Aorta (tissue), 5 donors: ENCODE results near the gene CIT. TPM values are rescaled to one million over a fixed set of nuclear protein-coding genes. Genes with fewer than 3 reads are reported as not detected.
A peak's percentile ranks its signal among the peaks of the same experiment; 100 is the strongest.

Experiments used
- ATAC-seq: fragments of 200-7000 bp; cut with Tn5 transposase; one replicate; pipeline ENCODE4 v1.9.1; 2022; ENCODE audit warnings: moderate library complexity; ENCODE audit not compliant: low FRiP score
- DNase-seq, 2 donors: peaks; one replicate each; pipeline ENCODE4 v3.0.0-alpha.2; 2020
- H3K27ac ChIP-seq, 2 donors: one replicate each; pipeline ENCODE4 v1.5.1; 2013; ENCODE audit warnings: low read length in 2 of 2, mild to moderate bottlenecking in 2 of 2, moderate library complexity in 2 of 2, control low read depth in 1 of 2, inconsistent platforms in 1 of 2, low read depth in 1 of 2
- H3K27me3 ChIP-seq, 2 donors: one replicate each; pipeline ENCODE4 v1.6.1; 2013; ENCODE audit warnings: control low read depth in 1 of 2, low read length in 1 of 2, mild to moderate bottlenecking in 1 of 2, moderate library complexity in 1 of 2; ENCODE audit not compliant: insufficient read depth in 2 of 2, control insufficient read depth in 1 of 2
- H3K36me3 ChIP-seq, 2 donors: one replicate each; pipeline ENCODE4 v1.6.1; 2013; ENCODE audit warnings: control low read depth in 1 of 2, low read length in 1 of 2, mild to moderate bottlenecking in 1 of 2; ENCODE audit not compliant: insufficient read depth in 2 of 2, control insufficient read depth in 1 of 2
- H3K4me1 ChIP-seq, 2 donors: one replicate each; pipeline ENCODE4 v1.6.1; 2013; ENCODE audit warnings: low read length in 2 of 2, control low read depth in 1 of 2, mild to moderate bottlenecking in 1 of 2, moderate library complexity in 1 of 2; ENCODE audit not compliant: insufficient read depth in 2 of 2, control insufficient read depth in 1 of 2
- H3K4me3 ChIP-seq, 2 donors: one replicate each; pipeline ENCODE4 v1.5.1; 2013; ENCODE audit warnings: low read length in 2 of 2, control low read depth in 1 of 2, mild to moderate bottlenecking in 1 of 2
- H3K9me3 ChIP-seq: one replicate; pipeline ENCODE4 v1.6.1; 2013; ENCODE audit warnings: mild to moderate bottlenecking, low read length; ENCODE audit not compliant: control insufficient read depth
- WGBS, 2 donors: extraction: QIAGEN DNeasy Blood & Tissue Kit; methylation state at CpG; one replicate each; pipeline ENCODE4 v1.1.7; 2013; 5-methylcytosine and 5-hydroxymethylcytosine counted together
- intact Hi-C, 2 donors: fragments of 100-400 bp; cut with DNase I; formaldehyde crosslinking; loops; one replicate each; pipeline versions ENCODE4 v1.14.2 to v1.15.0; 2022
- long read RNA-seq, 2 donors: library from polyadenylated mRNA; unstranded; transcript quantifications; one replicate each; pipeline ENCODE4 v2.0.0, GENCODE V29; 2020 to 2021
- polyA plus RNA-seq, 2 donors: library from polyadenylated mRNA; stranded (reverse); fragments of 200-250 nt; gene quantifications; one replicate each; pipeline ENCODE4 v1.2.3, GENCODE V29; 2013
- total RNA-seq, 2 donors: library from RNA; stranded (reverse); fragmentation: NEBNext Ultra II Directional; extraction: Animal tissue kit (Norgen Biotek cat#: 25700); gene quantifications; one replicate each; pipeline ENCODE4 v1.2.1, GENCODE V29; 2021
- donor health status: healthy with polysubstance abuse.
- donor health status: Bipolar disorder and iron deficiency.
- donor health status: DM: no; HTN: no; CAD: no.
- donor health status: DM: no; HTN: no; CAD: no.
- donor health status: DM: yes; HTN: yes; CAD: no.

The CIT gene, protein sequence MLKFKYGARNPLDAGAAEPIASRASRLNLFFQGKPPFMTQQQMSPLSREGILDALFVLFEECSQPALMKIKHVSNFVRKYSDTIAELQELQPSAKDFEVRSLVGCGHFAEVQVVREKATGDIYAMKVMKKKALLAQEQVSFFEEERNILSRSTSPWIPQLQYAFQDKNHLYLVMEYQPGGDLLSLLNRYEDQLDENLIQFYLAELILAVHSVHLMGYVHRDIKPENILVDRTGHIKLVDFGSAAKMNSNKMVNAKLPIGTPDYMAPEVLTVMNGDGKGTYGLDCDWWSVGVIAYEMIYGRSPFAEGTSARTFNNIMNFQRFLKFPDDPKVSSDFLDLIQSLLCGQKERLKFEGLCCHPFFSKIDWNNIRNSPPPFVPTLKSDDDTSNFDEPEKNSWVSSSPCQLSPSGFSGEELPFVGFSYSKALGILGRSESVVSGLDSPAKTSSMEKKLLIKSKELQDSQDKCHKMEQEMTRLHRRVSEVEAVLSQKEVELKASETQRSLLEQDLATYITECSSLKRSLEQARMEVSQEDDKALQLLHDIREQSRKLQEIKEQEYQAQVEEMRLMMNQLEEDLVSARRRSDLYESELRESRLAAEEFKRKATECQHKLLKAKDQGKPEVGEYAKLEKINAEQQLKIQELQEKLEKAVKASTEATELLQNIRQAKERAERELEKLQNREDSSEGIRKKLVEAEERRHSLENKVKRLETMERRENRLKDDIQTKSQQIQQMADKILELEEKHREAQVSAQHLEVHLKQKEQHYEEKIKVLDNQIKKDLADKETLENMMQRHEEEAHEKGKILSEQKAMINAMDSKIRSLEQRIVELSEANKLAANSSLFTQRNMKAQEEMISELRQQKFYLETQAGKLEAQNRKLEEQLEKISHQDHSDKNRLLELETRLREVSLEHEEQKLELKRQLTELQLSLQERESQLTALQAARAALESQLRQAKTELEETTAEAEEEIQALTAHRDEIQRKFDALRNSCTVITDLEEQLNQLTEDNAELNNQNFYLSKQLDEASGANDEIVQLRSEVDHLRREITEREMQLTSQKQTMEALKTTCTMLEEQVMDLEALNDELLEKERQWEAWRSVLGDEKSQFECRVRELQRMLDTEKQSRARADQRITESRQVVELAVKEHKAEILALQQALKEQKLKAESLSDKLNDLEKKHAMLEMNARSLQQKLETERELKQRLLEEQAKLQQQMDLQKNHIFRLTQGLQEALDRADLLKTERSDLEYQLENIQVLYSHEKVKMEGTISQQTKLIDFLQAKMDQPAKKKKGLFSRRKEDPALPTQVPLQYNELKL (N-terminal part only)
- total RNA-seq (1 to 10 TPM; 2.8 to 7.1 TPM), polyA plus RNA-seq (under 1 TPM; 0.13 TPM)
- long read RNA-seq, donor 1, partial matches to known transcripts = 1 of 3 reads
- long read RNA-seq, donor 1, other reads (novel, unspliced or antisense) = 2 of 3 reads
- long read RNA-seq, donor 2, partial matches to known transcripts = 2 of 4 reads
- long read RNA-seq, donor 2, other reads (novel, unspliced or antisense) = 2 of 4 reads

GRCh38 chr12:119876761-119877638 is at the start of gene CIT:
TSS of gene CIT (minus strand) at chr12:119877320. CDS start at chr12:119876168, 1,152 bp downstream.
- peak within 1 kb of the TSS; percentile 19 to 34 for H3K4me3 ChIP-seq
- peak; percentile 95 for ATAC-seq
- no peaks in the 10 kb centered on the region for H3K36me3 ChIP-seq
- intact Hi-C loops = no loop called here
- WGBS, 2 donors = 0 to 1% methylated on average over 49 to 56 of the region's 56 CpGs
- peak; percentile 90 to 92 for DNase-seq
- no peak within 1 kb of the TSS for H3K27ac ChIP-seq
- no peaks in the 10 kb centered on the region for H3K27me3 ChIP-seq
- no peaks in the 10 kb centered on the region for H3K9me3 ChIP-seq
- H3K4me1 ChIP-seq = no peaks in the 10 kb centered on the region

GRCh38 chr12:119925269-119925668 is 48.1 kb upstream of the CIT start:
- no peak overlapping the region for H3K27ac ChIP-seq
- H3K27me3 ChIP-seq = no peaks in the 10 kb centered on the region
- H3K36me3 ChIP-seq = no peaks in the 10 kb centered on the region
- ATAC-seq = no peak
- no peak overlapping the region for H3K4me3 ChIP-seq
- intact Hi-C loops = no loop called here
- H3K9me3 ChIP-seq = no peaks in the 10 kb centered on the region
- H3K4me1 ChIP-seq = no peaks in the 10 kb centered on the region
- DNase-seq = no peak

GRCh38 chr12:119920064-119920463 is 42.9 kb upstream of the CIT start:
- 85 to 88% methylated on average over 6 of the region's 6 CpGs for WGBS, 2 donors
- no peak overlapping the region for H3K4me3 ChIP-seq
- H3K9me3 ChIP-seq = no peaks in the 10 kb centered on the region
- no peak for DNase-seq
- intact Hi-C loops = no loop called here
- H3K36me3 ChIP-seq = no peaks in the 10 kb centered on the region
- H3K27me3 ChIP-seq = no peaks in the 10 kb centered on the region
- H3K4me1 ChIP-seq = no peaks in the 10 kb centered on the region
- H3K27ac ChIP-seq = no peak overlapping the region
- no peak for ATAC-seq

DNA sequence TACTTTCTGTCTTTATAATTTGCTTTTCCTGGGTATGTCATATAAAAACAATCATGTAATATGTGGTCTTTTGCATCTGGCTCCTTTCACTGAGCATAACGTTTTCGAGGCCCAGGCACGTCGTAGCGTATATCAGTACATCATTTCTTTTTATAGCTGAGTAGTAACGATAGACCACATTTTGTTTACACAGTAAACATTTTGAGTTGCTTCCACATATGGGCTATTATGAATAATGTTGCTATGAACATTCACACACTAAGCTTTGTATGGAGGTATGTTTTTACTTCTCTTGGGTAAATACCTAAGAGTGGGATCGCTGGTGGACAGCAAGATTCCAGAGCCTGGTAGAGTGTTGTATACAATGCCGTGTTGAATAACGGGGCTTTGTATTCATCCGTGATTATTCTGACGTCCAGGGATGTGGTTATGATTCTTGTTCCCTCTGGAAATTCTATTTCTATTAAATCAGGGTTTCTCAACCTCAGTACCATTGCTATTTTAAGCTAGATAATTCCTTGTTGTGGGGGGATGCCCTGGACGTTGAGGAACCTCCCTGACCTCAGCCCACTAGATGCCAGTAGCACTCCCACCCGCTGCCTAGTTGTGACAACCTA is 38.9 kb upstream of the CIT start:
- Histone ChIP-seq H3K4me1 (no peaks in the 10 kb centered on the region), H3K9me3 (no peaks in the 10 kb centered on the region), H3K4me3 (no peak overlapping the region), H3K36me3 (no peaks in the 10 kb centered on the region), H3K27ac (no peak overlapping the region), H3K27me3 (no peaks in the 10 kb centered on the region)
- DNase-seq (no peak), ATAC-seq (no peak)
- WGBS, 2 donors = 49 to 54% methylated on average over 13 of the region's 13 CpGs
- intact Hi-C loops = no loop called here

DNA sequence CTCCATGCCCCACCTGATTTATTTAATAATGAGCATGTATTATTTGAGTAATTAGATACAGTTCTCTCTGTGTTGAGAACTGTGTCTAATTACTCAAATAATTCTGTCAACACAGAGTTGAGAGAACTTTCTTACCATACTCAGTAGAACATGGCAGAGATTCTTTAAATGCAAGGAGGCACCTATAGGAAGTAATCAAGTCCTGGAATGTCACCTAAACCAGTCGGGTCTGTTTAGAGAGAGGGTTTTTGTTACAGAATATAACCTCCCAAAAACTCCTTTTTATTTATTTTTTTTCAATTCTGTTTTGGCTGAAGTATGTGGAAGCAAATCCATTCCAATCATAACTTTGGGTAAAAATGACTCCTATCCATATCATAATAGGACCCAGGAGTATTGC is 37.5 kb upstream of the CIT start:
- DNase-seq = no peak
- Histone ChIP-seq H3K36me3 (no peaks in the 10 kb centered on the region), H3K4me1 (no peaks in the 10 kb centered on the region), H3K27ac (no peak overlapping the region), H3K27me3 (no peaks in the 10 kb centered on the region), H3K4me3 (no peak overlapping the region), H3K9me3 (no peaks in the 10 kb centered on the region)
- WGBS, 2 donors = 12 to 22% methylated on average over 1 of the region's 1 CpG
- intact Hi-C loops = no loop called here
- ATAC-seq = no peak

DNA sequence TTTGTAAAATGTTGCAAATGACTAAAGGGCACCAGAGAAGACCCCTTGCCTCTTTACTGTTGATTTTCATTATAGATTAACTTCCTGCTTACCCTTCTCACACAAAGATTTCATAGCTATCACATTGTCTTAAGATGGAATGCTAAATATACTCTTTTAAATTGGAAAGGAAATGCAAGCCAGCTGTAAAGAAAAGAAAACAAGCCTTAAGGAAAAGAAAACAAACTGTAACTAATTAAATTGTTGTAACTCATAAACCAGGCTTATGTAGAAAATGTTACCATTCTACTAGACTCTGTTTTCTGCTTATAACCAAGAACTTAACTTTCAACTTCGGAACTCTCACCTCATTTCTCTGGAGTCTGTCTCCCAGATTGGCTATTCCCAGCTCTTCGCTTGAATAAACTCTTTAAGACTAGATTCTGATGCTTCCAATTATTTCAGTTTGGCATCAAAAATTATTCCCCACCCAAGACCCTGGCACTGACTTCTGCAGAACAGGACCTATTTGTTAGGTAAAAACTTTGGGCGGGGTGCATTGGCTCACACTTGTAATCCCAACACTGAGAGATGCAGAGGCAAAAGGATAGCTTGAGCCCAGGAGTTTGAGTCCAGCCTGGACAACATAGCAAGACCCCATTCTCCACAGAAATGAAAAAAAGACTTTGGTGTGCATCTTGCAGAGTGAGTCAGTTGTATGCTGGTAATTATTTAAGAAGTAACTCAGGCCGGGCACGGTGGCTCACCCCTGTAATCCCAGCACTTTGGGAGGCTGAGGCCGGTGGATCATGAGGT is 36.6 kb upstream of the CIT start:
- intact Hi-C loops = no loop called here
- Histone ChIP-seq H3K4me3 (no peak overlapping the region), H3K4me1 (no peaks in the 10 kb centered on the region), H3K27me3 (no peaks in the 10 kb centered on the region), H3K36me3 (no peaks in the 10 kb centered on the region), H3K9me3 (no peaks in the 10 kb centered on the region), H3K27ac (no peak overlapping the region)
- WGBS, 2 donors = 91 to 92% methylated on average over 6 of the region's 6 CpGs
- ATAC-seq (no peak), DNase-seq (no peak)

DNA sequence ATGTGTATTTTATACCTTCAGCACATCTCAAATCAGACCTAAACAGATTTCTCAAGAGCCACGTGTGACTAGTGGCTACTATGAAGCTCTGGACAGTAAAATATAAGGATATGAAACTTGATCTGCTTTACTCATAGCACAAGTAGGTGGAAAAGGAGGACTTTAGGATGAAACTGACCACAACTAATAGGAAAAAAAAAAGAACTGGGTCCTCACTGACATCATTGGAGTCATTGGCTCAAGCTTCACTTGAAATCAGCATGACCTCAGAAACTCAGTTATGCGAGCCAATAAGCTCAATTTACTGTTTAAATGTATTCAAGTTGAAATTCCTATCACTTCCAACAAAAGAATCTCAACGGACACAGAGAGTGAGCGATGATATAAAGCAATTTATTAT is 34.1 kb upstream of the CIT start:
- Histone ChIP-seq H3K4me1 (no peaks in the 10 kb centered on the region), H3K27me3 (no peaks in the 10 kb centered on the region), H3K27ac (no peak overlapping the region), H3K36me3 (no peaks in the 10 kb centered on the region), H3K4me3 (no peak overlapping the region), H3K9me3 (no peaks in the 10 kb centered on the region)
- ATAC-seq (no peak), DNase-seq (no peak)
- 61 to 67% methylated on average over 4 of the region's 4 CpGs for WGBS, 2 donors
- intact Hi-C loops = no loop called here
